GM18951 (cell line): Measurements from ENCODE around the gene PXMP4.
A peak's percentile ranks its signal among the peaks of the same experiment; 100 is the strongest.

Experiments used
- POLR2A ChIP-seq: IDR thresholded peaks from 4 replicates; pipeline ENCODE4 v1.6.1; 2011; ENCODE audit warnings: mild to moderate bottlenecking; ENCODE audit not compliant: insufficient read length, insufficient read depth; ENCODE audit errors: extremely low read depth
- in situ Hi-C: fragments of 300-500 bp; cut with MboI; formaldehyde crosslinking; loops from one replicate; pipeline ENCODE4 v1.12.0; 2022; ENCODE audit warnings: low sequenced_read_pairs, mixed read lengths, inconsistent platforms; ENCODE audit not compliant: unreplicated experiment

The PXMP4 gene

GRCh38 chr20:33679758-33680485 is 40.2 kb downstream of the PXMP4 start:
- TF ChIP-seq POLR2A: no peak

GRCh38 chr20:33677991-33678702 is 42.0 kb downstream of the PXMP4 start:
- no peak for TF ChIP-seq POLR2A
- in situ Hi-C loops: no loop called here

More at GRCh38 chr20:33679758-33680485, 40.2 kb downstream of the PXMP4 start:
- in situ Hi-C loops: no loop called here

GRCh38 chr20:33676652-33677645 is 43.2 kb downstream of the PXMP4 start:
- in situ Hi-C loops: no loop called here
- no peak for TF ChIP-seq POLR2A

- in situ Hi-C loops: no loop called here
- TF ChIP-seq POLR2A: no peak
Observed at GRCh38 chr20:33676121-33676520, 44.0 kb downstream of the PXMP4 start.

GRCh38 chr20:33675136-33675959 is 44.8 kb downstream of the PXMP4 start:
- no peak for TF ChIP-seq POLR2A
- in situ Hi-C loops: no loop called here

GRCh38 chr20:33674294-33675135 is 45.6 kb downstream of the PXMP4 start, which contains the start of gene NECAB3:
Gene NECAB3, minus strand, starts transcription at chr20:33674428. Its CDS starts 76 bp downstream, at chr20:33674352.
- in situ Hi-C loops: no loop called here
- TF ChIP-seq POLR2A: peak; percentile 61

GRCh38 chr20:33673410-33674293 is 46.5 kb downstream of the PXMP4 start:
- TF ChIP-seq POLR2A: no peak
- in situ Hi-C loops: no loop called here

GRCh38 chr20:33673114-33673409 is 47.0 kb downstream of the PXMP4 start:
- TF ChIP-seq POLR2A: no peak
- in situ Hi-C loops: no loop called here

- TF ChIP-seq POLR2A: no peak
- in situ Hi-C loops: no loop called here
Observed at GRCh38 chr20:33672426-33673113, 47.5 kb downstream of the PXMP4 start.

- in situ Hi-C loops: no loop called here
- no peak for TF ChIP-seq POLR2A
Observed at GRCh38 chr20:33671573-33672288, 48.4 kb downstream of the PXMP4 start.
